Suprapubic skin (tissue), 4 donors: ENCODE results near the gene RCL1.

Source experiments
- CTCF ChIP-seq, 2 donors: fragments of 200-600 bp in 1 of 2; fragments of 450-650 bp in 1 of 2; sonication (generic) in 1 of 2; IDR thresholded peaks; one replicate each; pipeline ENCODE4 v1.5.1; 2016 to 2019; ENCODE audit warnings: antibody characterized with exemption in 2 of 2, mild to moderate bottlenecking in 1 of 2, moderate library complexity in 1 of 2
- POLR2A ChIP-seq, 2 donors: fragments of 450-650 bp; IDR thresholded peaks; one replicate each; pipeline ENCODE4 v1.6.1; 2017; ENCODE audit warnings: antibody characterized with exemption in 2 of 2, mild to moderate bottlenecking in 2 of 2, moderate library complexity in 2 of 2
- POLR2AphosphoS5 ChIP-seq, 3 donors: sonication (generic); formaldehyde crosslinking; IDR thresholded peaks; one replicate each; pipeline ENCODE4 v1.6.1; 2017; ENCODE audit warnings: antibody characterized with exemption in 3 of 3

DNA sequence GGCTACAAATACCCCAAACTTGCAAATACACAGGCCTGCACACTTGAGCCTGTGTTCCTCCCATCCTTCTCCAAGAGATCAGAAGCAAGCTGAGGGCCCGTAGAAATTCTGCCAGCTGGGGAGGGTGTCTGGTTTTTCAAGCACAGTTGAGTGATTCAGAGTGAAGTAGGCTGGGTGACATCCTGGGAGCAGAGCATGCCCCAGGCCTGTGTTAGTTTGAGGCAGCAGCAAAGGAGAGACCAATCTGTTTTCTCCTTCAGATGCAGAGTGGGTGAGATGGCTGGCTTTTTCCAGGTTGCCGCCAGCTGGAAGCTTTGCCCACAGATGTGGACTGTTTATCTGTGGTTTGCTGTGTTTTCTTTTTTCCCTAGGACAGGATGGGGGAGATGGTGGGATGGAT, 63.1 kb downstream of the RCL1 start:
- TF ChIP-seq CTCF (IDR thresholded peaks at IDR 0.05), result no peak
- TF ChIP-seq POLR2A (IDR thresholded peaks at IDR 0.05), result no peak
- no peak for TF ChIP-seq POLR2AphosphoS5 (IDR thresholded peaks at IDR 0.05)
